Measurements from ENCODE around the gene CACNA2D4.

CACNA2D4 gene

GRCh38 chr12:1797991-1798640 is 120.3 kb downstream of the CACNA2D4 start:
- DNase-seq, result no peak

- no peak for DNase-seq
Measured at GRCh38 chr12:1797011-1797901, 121.2 kb downstream of the CACNA2D4 start.

- peak in 2 of 3 experiments; percentile 60 to 61 for DNase-seq
Measured at GRCh38 chr12:1796515-1797010, 121.9 kb downstream of the CACNA2D4 start.

GRCh38 chr12:1795785-1796514 is 122.5 kb downstream of the CACNA2D4 start:
- DNase-seq, result peak; percentile 79 to 90 (median 88)

GRCh38 chr12:1795221-1795784 is 123.1 kb downstream of the CACNA2D4 start:
- no peak for DNase-seq

GRCh38 chr12:1794440-1795090 is 123.9 kb downstream of the CACNA2D4 start:
- DNase-seq, result no peak

GRCh38 chr12:1793426-1794210 is 124.8 kb downstream of the CACNA2D4 start:
- DNase-seq, result no peak

GRCh38 chr12:1792406-1792805 is 126.0 kb downstream of the CACNA2D4 start:
- no peak for DNase-seq

GRCh38 chr12:1791104-1791841 is 127.2 kb downstream of the CACNA2D4 start:
- DNase-seq, result peak; percentile 57 to 84 (median 61)

- no peak for DNase-seq
Measured at GRCh38 chr12:1790444-1790843, 128.0 kb downstream of the CACNA2D4 start.

GRCh38 chr12:1787714-1788113 is 130.7 kb downstream of the CACNA2D4 start:
- no peak for DNase-seq

GRCh38 chr12:1782215-1782614 is 136.2 kb downstream of the CACNA2D4 start:
- DNase-seq, result no peak

- DNase-seq, result no peak
Measured at GRCh38 chr12:1781772-1782171, 136.7 kb downstream of the CACNA2D4 start.

- no peak for DNase-seq
Measured at GRCh38 chr12:1779783-1780182, 138.7 kb downstream of the CACNA2D4 start.

- no peak for DNase-seq
Measured at GRCh38 chr12:1778911-1779310, 139.5 kb downstream of the CACNA2D4 start.

GRCh38 chr12:1777798-1778197 is 140.7 kb downstream of the CACNA2D4 start:
- DNase-seq, result no peak

- DNase-seq, result peak in 1 of 3 experiments; percentile 35
Measured at GRCh38 chr12:1776170-1776921, 142.1 kb downstream of the CACNA2D4 start.

- DNase-seq, result no peak
Measured at GRCh38 chr12:1773937-1774655, 144.4 kb downstream of the CACNA2D4 start.

GRCh38 chr12:1769809-1770494 is 148.5 kb downstream of the CACNA2D4 start:
- peak in 1 of 3 experiments; percentile 9 for DNase-seq

Measured in NCI-H1417 (cell line).